ENCODE results near the gene TACSTD2.
"Not testable (repeated sequence)": the region's sequence is repeated elsewhere in the genome, so short reads cannot be mapped to it uniquely, and the experiment has no call there.

Gene TACSTD2, protein sequence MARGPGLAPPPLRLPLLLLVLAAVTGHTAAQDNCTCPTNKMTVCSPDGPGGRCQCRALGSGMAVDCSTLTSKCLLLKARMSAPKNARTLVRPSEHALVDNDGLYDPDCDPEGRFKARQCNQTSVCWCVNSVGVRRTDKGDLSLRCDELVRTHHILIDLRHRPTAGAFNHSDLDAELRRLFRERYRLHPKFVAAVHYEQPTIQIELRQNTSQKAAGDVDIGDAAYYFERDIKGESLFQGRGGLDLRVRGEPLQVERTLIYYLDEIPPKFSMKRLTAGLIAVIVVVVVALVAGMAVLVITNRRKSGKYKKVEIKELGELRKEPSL

GRCh38 chr1:58576727-58577653 is at the start of gene TACSTD2:
TSS of gene TACSTD2 (minus strand) at chr1:58577252. CDS start at chr1:58577156, 96 bp downstream.
- H3K36me3 Mint-ChIP-seq, result peaks cover 0 to 7% of the 10 kb centered on the region in 2 donors
- H3K27me3 Mint-ChIP-seq, result peaks cover 36 to 72% of the 10 kb centered on the region in 2 donors
- H3K4me3 Mint-ChIP-seq, result peak within 1 kb of the TSS; percentile 81 to 83
- H3K9me3 Mint-ChIP-seq, result no peaks in the 10 kb centered on the region
- peaks cover 12 to 19% of the 10 kb centered on the region in 2 donors for H3K4me1 Mint-ChIP-seq
- ATAC-seq (replicated peaks) (no peak), DNase-seq (no peak)
- H3K27ac Mint-ChIP-seq, result peak within 1 kb of the TSS; percentile 63

GRCh38 chr1:58626293-58626692 is 49.2 kb upstream of the TACSTD2 start:
- H3K4me1 Mint-ChIP-seq, result no peaks in the 10 kb centered on the region
- peaks cover 6 to 12% of the 10 kb centered on the region in 2 donors for H3K27me3 Mint-ChIP-seq
- no peak overlapping the region for H3K27ac Mint-ChIP-seq
- H3K4me3 Mint-ChIP-seq, result no peak overlapping the region
- ATAC-seq (replicated peaks) (no peak), DNase-seq (no peak)
- peaks cover 5 to 7% of the 10 kb centered on the region in 2 donors for H3K36me3 Mint-ChIP-seq
- peaks cover 0 to under 1% of the 10 kb centered on the region in 2 donors for H3K9me3 Mint-ChIP-seq

DNA sequence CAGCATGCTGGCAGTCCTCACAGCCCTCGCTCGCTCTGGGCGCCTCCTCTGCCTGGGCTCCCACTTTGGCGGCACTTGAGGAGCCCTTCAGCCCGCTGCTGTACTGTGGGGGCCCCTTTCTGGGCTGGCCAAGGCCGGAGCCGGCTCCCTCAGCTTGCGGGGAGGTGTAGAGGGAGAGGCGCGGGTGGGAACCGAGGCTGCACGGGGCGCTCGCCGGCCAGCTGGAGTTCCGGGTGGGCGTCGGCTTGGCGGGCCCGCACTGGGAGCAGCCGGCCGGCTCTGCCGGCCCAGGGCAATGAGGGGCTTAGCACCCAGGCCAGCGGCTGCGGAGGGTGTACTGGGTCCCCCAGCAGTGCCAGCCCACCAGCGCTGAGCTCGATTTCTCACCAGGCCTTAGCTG is 46.2 kb upstream of the TACSTD2 start:
- ATAC-seq (replicated peaks); H3K36me3 Mint-ChIP-seq; H3K4me1 Mint-ChIP-seq; H3K4me3 Mint-ChIP-seq; DNase-seq; H3K9me3 Mint-ChIP-seq; H3K27me3 Mint-ChIP-seq; H3K27ac Mint-ChIP-seq: not testable (repeated sequence)

- H3K9me3 Mint-ChIP-seq, result no peaks in the 10 kb centered on the region
- H3K36me3 Mint-ChIP-seq, result peaks cover 0 to 4% of the 10 kb centered on the region in 2 donors
- no peak for DNase-seq
- peaks cover 6 to 14% of the 10 kb centered on the region in 2 donors for H3K27me3 Mint-ChIP-seq
- no peak for ATAC-seq (replicated peaks)
- no peak overlapping the region for H3K4me3 Mint-ChIP-seq
- no peaks in the 10 kb centered on the region for H3K4me1 Mint-ChIP-seq
- no peak overlapping the region for H3K27ac Mint-ChIP-seq
These were observed 45.5 kb upstream of the TACSTD2 start for GRCh38 chr1:58622571-58622970.

DNA sequence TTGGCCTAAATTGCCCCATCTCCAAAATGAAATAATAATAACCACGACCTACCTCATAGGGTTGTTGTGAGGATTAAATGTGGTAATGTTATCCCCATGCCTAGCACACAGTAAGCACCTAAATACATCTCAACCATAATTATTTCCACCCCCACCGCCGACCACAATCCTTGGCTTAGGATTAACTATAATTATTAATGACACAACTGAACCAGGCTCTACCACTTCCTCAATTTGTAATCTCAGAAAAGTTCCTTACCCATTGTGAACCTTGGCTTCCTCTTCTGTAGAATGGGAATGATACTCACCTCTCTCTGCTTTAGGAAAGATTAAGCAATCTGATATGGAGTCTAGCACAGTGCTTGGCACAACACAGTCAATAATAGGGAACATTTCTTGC is 44.3 kb upstream of the TACSTD2 start:
- ATAC-seq (replicated peaks) (peak; percentile 23 to 34), DNase-seq (no peak)
- Mint-ChIP-seq H3K4me1 (no peaks in the 10 kb centered on the region), H3K9me3 (no peaks in the 10 kb centered on the region), H3K4me3 (no peak overlapping the region), H3K36me3 (peaks cover 0 to 4% of the 10 kb centered on the region in 2 donors), H3K27me3 (peaks cover 12 to 20% of the 10 kb centered on the region in 2 donors), H3K27ac (no peak overlapping the region)

- H3K27ac Mint-ChIP-seq, result no peak overlapping the region
- ATAC-seq (replicated peaks) (no peak), DNase-seq (no peak)
- no peak overlapping the region for H3K4me3 Mint-ChIP-seq
- H3K4me1 Mint-ChIP-seq, result no peaks in the 10 kb centered on the region
- H3K9me3 Mint-ChIP-seq, result no peaks in the 10 kb centered on the region
- peaks cover 0 to 4% of the 10 kb centered on the region in 2 donors for H3K36me3 Mint-ChIP-seq
- peaks cover 12 to 19% of the 10 kb centered on the region in 2 donors for H3K27me3 Mint-ChIP-seq
These were observed 43.9 kb upstream of the TACSTD2 start for GRCh38 chr1:58620926-58621325.

GRCh38 chr1:58620259-58620658 is 43.2 kb upstream of the TACSTD2 start:
- peaks cover 0 to 4% of the 10 kb centered on the region in 2 donors for H3K36me3 Mint-ChIP-seq
- DNase-seq (no peak), ATAC-seq (replicated peaks) (no peak)
- H3K27me3 Mint-ChIP-seq, result peaks cover 9 to 17% of the 10 kb centered on the region in 2 donors
- H3K4me1 Mint-ChIP-seq, result no peaks in the 10 kb centered on the region
- H3K4me3 Mint-ChIP-seq, result no peak overlapping the region
- no peak overlapping the region for H3K27ac Mint-ChIP-seq
- no peaks in the 10 kb centered on the region for H3K9me3 Mint-ChIP-seq

GRCh38 chr1:58619286-58620054 is 42.4 kb upstream of the TACSTD2 start:
- H3K9me3 Mint-ChIP-seq, result no peaks in the 10 kb centered on the region
- peaks cover 8 to 15% of the 10 kb centered on the region in 2 donors for H3K27me3 Mint-ChIP-seq
- no peak overlapping the region for H3K4me3 Mint-ChIP-seq
- ATAC-seq (replicated peaks) (no peak), DNase-seq (no peak)
- H3K27ac Mint-ChIP-seq, result no peak overlapping the region
- H3K36me3 Mint-ChIP-seq, result peaks cover 0 to 4% of the 10 kb centered on the region in 2 donors
- no peaks in the 10 kb centered on the region for H3K4me1 Mint-ChIP-seq

GRCh38 chr1:58618303-58618702 is 41.3 kb upstream of the TACSTD2 start:
- Mint-ChIP-seq H3K4me3 (no peak overlapping the region), H3K9me3 (no peaks in the 10 kb centered on the region), H3K36me3 (peaks cover 0 to 4% of the 10 kb centered on the region in 2 donors), H3K27me3 (peaks cover 14 to 15% of the 10 kb centered on the region in 2 donors), H3K4me1 (no peaks in the 10 kb centered on the region), H3K27ac (no peak overlapping the region)
- no peak for DNase-seq
- peak in 1 of 2 donors; percentile 42 for ATAC-seq (replicated peaks)

GRCh38 chr1:58611861-58612385 is 34.9 kb upstream of the TACSTD2 start:
- Mint-ChIP-seq H3K4me1 (no peaks in the 10 kb centered on the region), H3K36me3 (no peaks in the 10 kb centered on the region), H3K27ac (no peak overlapping the region), H3K27me3 (peaks cover 38 to 42% of the 10 kb centered on the region in 2 donors), H3K9me3 (peaks cover 3 to 7% of the 10 kb centered on the region in 2 donors), H3K4me3 (no peak overlapping the region)
- DNase-seq (no peak), ATAC-seq (replicated peaks) (no peak)

GRCh38 chr1:58608945-58609344 is 31.9 kb upstream of the TACSTD2 start:
- no peak for ATAC-seq (replicated peaks)
- H3K9me3 Mint-ChIP-seq, result peaks cover 21 to 29% of the 10 kb centered on the region in 2 donors
- peaks cover 2 to 3% of the 10 kb centered on the region in 2 donors for H3K36me3 Mint-ChIP-seq
- no peaks in the 10 kb centered on the region for H3K4me1 Mint-ChIP-seq
- H3K4me3 Mint-ChIP-seq, result no peak overlapping the region
- no peak overlapping the region for H3K27ac Mint-ChIP-seq
- no peak for DNase-seq
- H3K27me3 Mint-ChIP-seq, result peaks cover 41 to 46% of the 10 kb centered on the region in 2 donors

GRCh38 chr1:58608297-58608696 is 31.2 kb upstream of the TACSTD2 start:
- no peak for ATAC-seq (replicated peaks)
- Mint-ChIP-seq H3K4me1 (no peaks in the 10 kb centered on the region), H3K27me3 (peaks cover 43 to 49% of the 10 kb centered on the region in 2 donors), H3K4me3 (no peak overlapping the region), H3K9me3 (peaks cover 22 to 32% of the 10 kb centered on the region in 2 donors), H3K27ac (no peak overlapping the region), H3K36me3 (peaks cover 2 to 3% of the 10 kb centered on the region in 2 donors)
- DNase-seq, result no peak

- Mint-ChIP-seq H3K4me3 (no peak overlapping the region), H3K4me1 (no peaks in the 10 kb centered on the region), H3K27ac (no peak overlapping the region), H3K27me3 (peaks cover 48 to 54% of the 10 kb centered on the region in 2 donors), H3K36me3 (peaks cover 2 to 3% of the 10 kb centered on the region in 2 donors), H3K9me3 (peaks cover 22 to 32% of the 10 kb centered on the region in 2 donors)
- no peak for ATAC-seq (replicated peaks)
- DNase-seq, result no peak
These were observed 30.3 kb upstream of the TACSTD2 start for GRCh38 chr1:58607391-58607790.

DNA sequence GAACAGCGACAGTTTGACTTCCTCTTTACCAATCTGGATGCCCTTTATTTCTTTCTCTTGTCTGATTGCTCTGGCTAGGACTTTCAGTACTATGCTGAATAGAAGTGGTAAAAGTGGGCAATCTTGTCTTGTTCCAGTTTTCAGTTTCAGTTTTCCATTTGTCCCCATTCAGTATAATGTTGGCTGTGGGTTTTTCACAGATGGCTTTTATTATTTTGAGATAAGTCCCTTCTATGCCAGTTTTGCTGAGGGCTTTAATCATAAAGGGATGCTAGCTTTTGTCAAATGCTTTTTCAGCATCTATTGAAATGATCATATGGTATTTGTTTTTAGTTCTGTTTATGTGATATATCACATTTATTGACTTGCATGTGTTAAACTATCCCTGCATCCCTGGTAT is 24.9 kb upstream of the TACSTD2 start:
- H3K4me1 Mint-ChIP-seq; H3K27ac Mint-ChIP-seq; H3K36me3 Mint-ChIP-seq; ATAC-seq (replicated peaks); DNase-seq; H3K4me3 Mint-ChIP-seq: not testable (repeated sequence)
- H3K27me3 Mint-ChIP-seq, result peaks cover 46 to 67% of the 10 kb centered on the region in 2 donors
- peaks cover 28 to 33% of the 10 kb centered on the region in 2 donors for H3K9me3 Mint-ChIP-seq

All from stimulated activated naive B cell treated with anti-CD40 and anti-IgM and Interleukin-4, amounts not matched to agents 10 μg/mL and 1 μg/mL and 100 μg/mL, for 72 hours (primary cell).